WTC11 (cell line): ENCODE results near the gene KDM2B. TPM values are rescaled to one million over a fixed set of nuclear protein-coding genes. Genes with fewer than 3 reads are reported as not detected.

Experiments used
- ATAC-seq: fragments of 200-7000 bp; cut with Tn5 transposase; 2 replicates; pipeline ENCODE4 v1.10.0; 2021; ENCODE audit warnings: mild to moderate bottlenecking, moderate library complexity
- CTCF ChIA-PET: fragments of 300-600 bp; sonication (Branson Sonifier 250); formaldehyde crosslinking; loops from one replicate; lab custom pipeline; 2021; ENCODE audit warnings: antibody characterized with exemption; lab: Charles Lee
- POLR2A ChIA-PET: fragments of 350-600 bp; sonication (Branson Sonifier 250); formaldehyde crosslinking; loops from one replicate; lab custom pipeline; 2021; ENCODE audit warnings: antibody characterized with exemption; lab: Charles Lee
- DNase-seq: peaks from one replicate; pipeline ENCODE4 v3.0.0; 2021; ENCODE audit warnings: low spot score
- H3K27ac Mint-ChIP-seq: 2 replicates; pipeline ENCODE4 v1.8.0; 2021; ENCODE audit warnings: mixed read lengths
- H3K27me3 Mint-ChIP-seq: 2 replicates; pipeline ENCODE4 v1.8.0; 2021; ENCODE audit warnings: low read depth, mild to moderate bottlenecking, moderate library complexity, mixed read lengths
- H3K36me3 Mint-ChIP-seq: 2 replicates; pipeline ENCODE4 v1.8.0; 2021; ENCODE audit warnings: mixed read lengths
- H3K4me1 Mint-ChIP-seq: 2 replicates; pipeline ENCODE4 v1.8.0; 2022; ENCODE audit warnings: mixed read lengths
- H3K4me3 Mint-ChIP-seq: 2 replicates; pipeline ENCODE4 v1.8.0; 2021; ENCODE audit warnings: mild to moderate bottlenecking, moderate library complexity, mixed read lengths
- H3K9me3 Mint-ChIP-seq: 2 replicates; pipeline ENCODE4 v1.8.0; 2021; ENCODE audit warnings: mixed read lengths
- CBFB ChIP-seq: sonication (generic); formaldehyde crosslinking; IDR thresholded peaks from 2 replicates; pipeline ENCODE4 v1.8.1; 2022; ENCODE audit warnings: mild to moderate bottlenecking, low read depth, missing genetic modification reagents
- CREB1 ChIP-seq: sonication (generic); formaldehyde crosslinking; IDR thresholded peaks from 2 replicates; pipeline ENCODE4 v1.8.0; 2023; ENCODE audit warnings: mild to moderate bottlenecking, missing genetic modification reagents
- FOXJ3 ChIP-seq: sonication (generic); formaldehyde crosslinking; IDR thresholded peaks from 2 replicates; pipeline ENCODE4 v1.9.0; 2021; ENCODE audit warnings: missing genetic modification reagents, mild to moderate bottlenecking, borderline replicate concordance
- GRHL2 ChIP-seq: fragments of 250-450 bp; sonication (Bioruptor Pico); IDR thresholded peaks from 2 replicates; pipeline ENCODE4 v1.8.0; 2022; ENCODE audit warnings: mild to moderate bottlenecking, moderate library complexity; ENCODE audit not compliant: insufficient replicate concordance, severe bottlenecking
- NFE2L1 ChIP-seq: sonication (generic); formaldehyde crosslinking; IDR thresholded peaks from 2 replicates; pipeline ENCODE4 v1.8.1; 2023; ENCODE audit warnings: missing genetic modification reagents
- NR1H2 ChIP-seq: sonication (generic); formaldehyde crosslinking; IDR thresholded peaks from 2 replicates; pipeline ENCODE4 v1.9.0; 2021; ENCODE audit warnings: mild to moderate bottlenecking, moderate library complexity, missing genetic modification reagents
- PRRX2 ChIP-seq: fragments of 250-450 bp; sonication (Bioruptor Pico); IDR thresholded peaks from 2 replicates; pipeline ENCODE4 v1.8.0; 2021; ENCODE audit warnings: mild to moderate bottlenecking
- SMAD3 ChIP-seq: sonication (generic); formaldehyde crosslinking; IDR thresholded peaks from 2 replicates; pipeline ENCODE4 v1.8.0; 2022; ENCODE audit warnings: missing genetic modification reagents, mild to moderate bottlenecking, borderline replicate concordance
- ZNF121 ChIP-seq: sonication (generic); formaldehyde crosslinking; IDR thresholded peaks from 2 replicates; pipeline ENCODE4 v1.8.0; 2023; ENCODE audit warnings: missing genetic modification reagents
- ZNF317 ChIP-seq: sonication (generic); formaldehyde crosslinking; IDR thresholded peaks from 2 replicates; pipeline ENCODE4 v1.8.1; 2023; ENCODE audit warnings: low read depth, mild to moderate bottlenecking, moderate library complexity, missing genetic modification reagents, borderline replicate concordance
- total RNA-seq: library from RNA; stranded (reverse); gene quantifications from 3 replicates; pipeline ENCODE4 v1.2.3, GENCODE V29; 2021
- TF ChIP-seq, protein P1 (sequence below): sonication (generic); formaldehyde crosslinking; IDR thresholded peaks from 2 replicates; pipeline ENCODE4 v1.8.1; 2022; ENCODE audit warnings: mild to moderate bottlenecking, missing genetic modification reagents, moderate library complexity, borderline replicate concordance
- TF ChIP-seq, protein P2 (sequence below): sonication (generic); formaldehyde crosslinking; IDR thresholded peaks from 2 replicates; pipeline ENCODE4 v1.8.0; 2022; ENCODE audit warnings: mild to moderate bottlenecking, missing genetic modification reagents
- TF ChIP-seq, protein P3 (sequence below): sonication (generic); formaldehyde crosslinking; IDR thresholded peaks from 2 replicates; pipeline ENCODE4 v1.8.1; 2023; ENCODE audit warnings: mild to moderate bottlenecking, missing genetic modification reagents
- TF ChIP-seq, protein P4 (sequence below): fragments of 250-450 bp; sonication (Bioruptor Pico); IDR thresholded peaks from 2 replicates; pipeline ENCODE4 v1.9.0; 2021; ENCODE audit warnings: mild to moderate bottlenecking
- TF ChIP-seq, protein P5 (sequence below): sonication (generic); formaldehyde crosslinking; IDR thresholded peaks from 2 replicates; pipeline ENCODE4 v1.8.1; 2023; ENCODE audit warnings: mild to moderate bottlenecking, moderate library complexity, missing genetic modification reagents
- TF ChIP-seq, protein P6 (sequence below): sonication (generic); formaldehyde crosslinking; IDR thresholded peaks from 2 replicates; pipeline ENCODE4 v1.8.1; 2023; ENCODE audit warnings: mild to moderate bottlenecking, missing genetic modification reagents, moderate library complexity
- TF ChIP-seq, protein P7 (sequence below): sonication (generic); formaldehyde crosslinking; IDR thresholded peaks from 2 replicates; pipeline ENCODE4 v1.8.1; 2022; ENCODE audit warnings: low read depth, missing genetic modification reagents, borderline replicate concordance
- TF ChIP-seq, protein P8 (sequence below): sonication (generic); formaldehyde crosslinking; IDR thresholded peaks from 2 replicates; pipeline ENCODE4 v1.8.1; 2022; ENCODE audit warnings: low read depth, mild to moderate bottlenecking, moderate library complexity, missing genetic modification reagents, borderline replicate concordance
- TF ChIP-seq, protein P9 (sequence below): sonication (generic); formaldehyde crosslinking; IDR thresholded peaks from 2 replicates; pipeline ENCODE4 v1.8.1; 2023; ENCODE audit warnings: mild to moderate bottlenecking, missing genetic modification reagents, moderate library complexity

The KDM2B gene
- total RNA-seq, 1 experiment from 2014 or later, result 147 TPM

DNA sequence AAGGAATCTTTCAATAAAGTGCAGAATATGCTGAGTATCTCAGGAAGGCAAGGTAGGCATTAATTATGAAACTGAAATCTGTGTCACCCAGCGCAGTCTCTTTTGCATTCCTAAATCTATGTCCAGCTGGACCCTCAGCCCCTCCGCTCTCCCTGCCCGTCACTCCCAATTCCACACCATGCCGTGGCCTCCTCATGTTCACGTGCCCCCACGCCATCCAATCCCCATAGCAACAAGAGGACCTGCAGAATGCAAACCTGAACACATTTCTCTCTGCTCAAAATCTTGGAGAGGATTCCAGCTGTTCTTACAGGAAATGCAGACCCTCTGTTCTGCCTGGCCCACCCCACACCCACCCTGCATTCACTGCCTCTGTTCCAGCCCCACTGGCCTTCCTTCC, 35.3 kb downstream of the KDM2B start:
- Mint-ChIP-seq H3K9me3 (no peaks in the 10 kb centered on the region), H3K27me3 (no peaks in the 10 kb centered on the region), H3K27ac (no peak overlapping the region; the same call in 1 of the 2 replicates), H3K36me3 (peaks cover 53% of the 10 kb centered on the region), H3K4me1 (no peaks in the 10 kb centered on the region), H3K4me3 (no peak overlapping the region)
- no peak for DNase-seq
- TF ChIP-seq SMAD3 (no peak), ZNF121 (CRISPR knock-in tag) (no peak), NFE2L1 (CRISPR knock-in tag) (no peak), FOXJ3 (CRISPR knock-in tag) (no peak), PRRX2 (CRISPR knock-in tag) (no peak), GRHL2 (CRISPR knock-in tag) (no peak)
- TF ChIP-seq, protein P1, sequence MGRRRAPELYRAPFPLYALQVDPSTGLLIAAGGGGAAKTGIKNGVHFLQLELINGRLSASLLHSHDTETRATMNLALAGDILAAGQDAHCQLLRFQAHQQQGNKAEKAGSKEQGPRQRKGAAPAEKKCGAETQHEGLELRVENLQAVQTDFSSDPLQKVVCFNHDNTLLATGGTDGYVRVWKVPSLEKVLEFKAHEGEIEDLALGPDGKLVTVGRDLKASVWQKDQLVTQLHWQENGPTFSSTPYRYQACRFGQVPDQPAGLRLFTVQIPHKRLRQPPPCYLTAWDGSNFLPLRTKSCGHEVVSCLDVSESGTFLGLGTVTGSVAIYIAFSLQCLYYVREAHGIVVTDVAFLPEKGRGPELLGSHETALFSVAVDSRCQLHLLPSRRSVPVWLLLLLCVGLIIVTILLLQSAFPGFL, result no peak
- TF ChIP-seq, protein P2, sequence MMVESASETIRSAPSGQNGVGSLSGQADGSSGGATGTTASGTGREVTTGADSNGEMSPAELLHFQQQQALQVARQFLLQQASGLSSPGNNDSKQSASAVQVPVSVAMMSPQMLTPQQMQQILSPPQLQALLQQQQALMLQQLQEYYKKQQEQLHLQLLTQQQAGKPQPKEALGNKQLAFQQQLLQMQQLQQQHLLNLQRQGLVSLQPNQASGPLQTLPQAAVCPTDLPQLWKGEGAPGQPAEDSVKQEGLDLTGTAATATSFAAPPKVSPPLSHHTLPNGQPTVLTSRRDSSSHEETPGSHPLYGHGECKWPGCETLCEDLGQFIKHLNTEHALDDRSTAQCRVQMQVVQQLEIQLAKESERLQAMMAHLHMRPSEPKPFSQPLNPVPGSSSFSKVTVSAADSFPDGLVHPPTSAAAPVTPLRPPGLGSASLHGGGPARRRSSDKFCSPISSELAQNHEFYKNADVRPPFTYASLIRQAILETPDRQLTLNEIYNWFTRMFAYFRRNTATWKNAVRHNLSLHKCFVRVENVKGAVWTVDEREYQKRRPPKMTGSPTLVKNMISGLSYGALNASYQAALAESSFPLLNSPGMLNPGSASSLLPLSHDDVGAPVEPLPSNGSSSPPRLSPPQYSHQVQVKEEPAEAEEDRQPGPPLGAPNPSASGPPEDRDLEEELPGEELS (CRISPR knock-in tag), result no peak
- TF ChIP-seq, protein P3, sequence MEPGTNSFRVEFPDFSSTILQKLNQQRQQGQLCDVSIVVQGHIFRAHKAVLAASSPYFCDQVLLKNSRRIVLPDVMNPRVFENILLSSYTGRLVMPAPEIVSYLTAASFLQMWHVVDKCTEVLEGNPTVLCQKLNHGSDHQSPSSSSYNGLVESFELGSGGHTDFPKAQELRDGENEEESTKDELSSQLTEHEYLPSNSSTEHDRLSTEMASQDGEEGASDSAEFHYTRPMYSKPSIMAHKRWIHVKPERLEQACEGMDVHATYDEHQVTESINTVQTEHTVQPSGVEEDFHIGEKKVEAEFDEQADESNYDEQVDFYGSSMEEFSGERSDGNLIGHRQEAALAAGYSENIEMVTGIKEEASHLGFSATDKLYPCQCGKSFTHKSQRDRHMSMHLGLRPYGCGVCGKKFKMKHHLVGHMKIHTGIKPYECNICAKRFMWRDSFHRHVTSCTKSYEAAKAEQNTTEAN, result no peak
- TF ChIP-seq, protein P4, sequence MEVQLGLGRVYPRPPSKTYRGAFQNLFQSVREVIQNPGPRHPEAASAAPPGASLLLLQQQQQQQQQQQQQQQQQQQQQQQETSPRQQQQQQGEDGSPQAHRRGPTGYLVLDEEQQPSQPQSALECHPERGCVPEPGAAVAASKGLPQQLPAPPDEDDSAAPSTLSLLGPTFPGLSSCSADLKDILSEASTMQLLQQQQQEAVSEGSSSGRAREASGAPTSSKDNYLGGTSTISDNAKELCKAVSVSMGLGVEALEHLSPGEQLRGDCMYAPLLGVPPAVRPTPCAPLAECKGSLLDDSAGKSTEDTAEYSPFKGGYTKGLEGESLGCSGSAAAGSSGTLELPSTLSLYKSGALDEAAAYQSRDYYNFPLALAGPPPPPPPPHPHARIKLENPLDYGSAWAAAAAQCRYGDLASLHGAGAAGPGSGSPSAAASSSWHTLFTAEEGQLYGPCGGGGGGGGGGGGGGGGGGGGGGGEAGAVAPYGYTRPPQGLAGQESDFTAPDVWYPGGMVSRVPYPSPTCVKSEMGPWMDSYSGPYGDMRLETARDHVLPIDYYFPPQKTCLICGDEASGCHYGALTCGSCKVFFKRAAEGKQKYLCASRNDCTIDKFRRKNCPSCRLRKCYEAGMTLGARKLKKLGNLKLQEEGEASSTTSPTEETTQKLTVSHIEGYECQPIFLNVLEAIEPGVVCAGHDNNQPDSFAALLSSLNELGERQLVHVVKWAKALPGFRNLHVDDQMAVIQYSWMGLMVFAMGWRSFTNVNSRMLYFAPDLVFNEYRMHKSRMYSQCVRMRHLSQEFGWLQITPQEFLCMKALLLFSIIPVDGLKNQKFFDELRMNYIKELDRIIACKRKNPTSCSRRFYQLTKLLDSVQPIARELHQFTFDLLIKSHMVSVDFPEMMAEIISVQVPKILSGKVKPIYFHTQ (CRISPR knock-in tag), result no peak
- TF ChIP-seq, protein P5, sequence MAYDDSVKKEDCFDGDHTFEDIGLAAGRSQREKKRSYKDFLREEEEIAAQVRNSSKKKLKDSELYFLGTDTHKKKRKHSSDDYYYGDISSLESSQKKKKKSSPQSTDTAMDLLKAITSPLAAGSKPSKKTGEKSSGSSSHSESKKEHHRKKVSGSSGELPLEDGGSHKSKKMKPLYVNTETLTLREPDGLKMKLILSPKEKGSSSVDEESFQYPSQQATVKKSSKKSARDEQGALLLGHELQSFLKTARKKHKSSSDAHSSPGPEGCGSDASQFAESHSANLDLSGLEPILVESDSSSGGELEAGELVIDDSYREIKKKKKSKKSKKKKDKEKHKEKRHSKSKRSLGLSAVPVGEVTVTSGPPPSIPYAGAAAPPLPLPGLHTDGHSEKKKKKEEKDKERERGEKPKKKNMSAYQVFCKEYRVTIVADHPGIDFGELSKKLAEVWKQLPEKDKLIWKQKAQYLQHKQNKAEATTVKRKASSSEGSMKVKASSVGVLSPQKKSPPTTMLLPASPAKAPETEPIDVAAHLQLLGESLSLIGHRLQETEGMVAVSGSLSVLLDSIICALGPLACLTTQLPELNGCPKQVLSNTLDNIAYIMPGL (CRISPR knock-in tag), result no peak
- TF ChIP-seq, protein P6, sequence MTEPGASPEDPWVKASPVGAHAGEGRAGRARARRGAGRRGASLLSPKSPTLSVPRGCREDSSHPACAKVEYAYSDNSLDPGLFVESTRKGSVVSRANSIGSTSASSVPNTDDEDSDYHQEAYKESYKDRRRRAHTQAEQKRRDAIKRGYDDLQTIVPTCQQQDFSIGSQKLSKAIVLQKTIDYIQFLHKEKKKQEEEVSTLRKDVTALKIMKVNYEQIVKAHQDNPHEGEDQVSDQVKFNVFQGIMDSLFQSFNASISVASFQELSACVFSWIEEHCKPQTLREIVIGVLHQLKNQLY (CRISPR knock-in tag), result no peak
- TF ChIP-seq, protein P7, sequence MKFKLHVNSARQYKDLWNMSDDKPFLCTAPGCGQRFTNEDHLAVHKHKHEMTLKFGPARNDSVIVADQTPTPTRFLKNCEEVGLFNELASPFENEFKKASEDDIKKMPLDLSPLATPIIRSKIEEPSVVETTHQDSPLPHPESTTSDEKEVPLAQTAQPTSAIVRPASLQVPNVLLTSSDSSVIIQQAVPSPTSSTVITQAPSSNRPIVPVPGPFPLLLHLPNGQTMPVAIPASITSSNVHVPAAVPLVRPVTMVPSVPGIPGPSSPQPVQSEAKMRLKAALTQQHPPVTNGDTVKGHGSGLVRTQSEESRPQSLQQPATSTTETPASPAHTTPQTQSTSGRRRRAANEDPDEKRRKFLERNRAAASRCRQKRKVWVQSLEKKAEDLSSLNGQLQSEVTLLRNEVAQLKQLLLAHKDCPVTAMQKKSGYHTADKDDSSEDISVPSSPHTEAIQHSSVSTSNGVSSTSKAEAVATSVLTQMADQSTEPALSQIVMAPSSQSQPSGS (CRISPR knock-in tag), result no peak
- ATAC-seq, result no peak
- ChIA-PET CTCF (interaction anchor here (0.5 kb wide), 1 partner anchor 54 kb away, joined by 3 read pairs; no protein-coding TSS in a partner anchor), POLR2A (no interaction called here)

DNA sequence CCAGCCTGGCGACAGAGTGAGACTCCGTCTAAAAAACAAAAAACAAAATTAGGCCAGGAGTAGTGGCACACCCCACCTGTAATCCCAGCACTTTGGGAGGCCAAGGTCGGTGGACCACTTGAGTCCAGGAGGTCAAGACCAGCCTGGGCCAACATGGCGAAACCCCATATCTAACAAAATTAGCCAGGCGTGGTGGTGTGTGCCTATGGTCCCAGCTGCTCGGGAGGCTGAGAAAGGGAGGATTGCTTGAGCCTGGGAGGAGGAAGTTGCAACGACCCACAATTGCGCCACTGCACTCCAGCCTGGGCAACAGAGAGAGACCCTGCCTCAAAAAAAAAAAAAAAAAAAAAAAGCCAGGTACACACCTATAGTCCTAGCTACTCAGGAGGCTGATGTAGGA, 37.0 kb downstream of the KDM2B start:
- DNase-seq (no peak), ATAC-seq (no peak)
- H3K27me3 Mint-ChIP-seq, result peaks cover 3% of the 10 kb centered on the region
- peaks cover 11% of the 10 kb centered on the region for H3K4me1 Mint-ChIP-seq
- no peaks in the 10 kb centered on the region for H3K9me3 Mint-ChIP-seq
- no peak overlapping the region for H3K4me3 Mint-ChIP-seq
- H3K36me3 Mint-ChIP-seq, result peaks cover 48% of the 10 kb centered on the region
- no peak overlapping the region for H3K27ac Mint-ChIP-seq
- ChIA-PET POLR2A (interaction anchor here (0.6 kb wide), 1 partner anchor 9 kb away, joined by 4 read pairs; no protein-coding TSS in a partner anchor), CTCF (interaction anchor here (0.7 kb wide), 1 partner anchor 65 kb away, joined by 4 read pairs; no protein-coding TSS in a partner anchor)
- TF ChIP-seq CBFB (CRISPR knock-in tag), result no peak
- TF ChIP-seq, protein P8, sequence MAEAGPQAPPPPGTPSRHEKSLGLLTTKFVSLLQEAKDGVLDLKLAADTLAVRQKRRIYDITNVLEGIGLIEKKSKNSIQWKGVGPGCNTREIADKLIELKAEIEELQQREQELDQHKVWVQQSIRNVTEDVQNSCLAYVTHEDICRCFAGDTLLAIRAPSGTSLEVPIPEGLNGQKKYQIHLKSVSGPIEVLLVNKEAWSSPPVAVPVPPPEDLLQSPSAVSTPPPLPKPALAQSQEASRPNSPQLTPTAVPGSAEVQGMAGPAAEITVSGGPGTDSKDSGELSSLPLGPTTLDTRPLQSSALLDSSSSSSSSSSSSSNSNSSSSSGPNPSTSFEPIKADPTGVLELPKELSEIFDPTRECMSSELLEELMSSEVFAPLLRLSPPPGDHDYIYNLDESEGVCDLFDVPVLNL (CRISPR knock-in tag), result no peak
- TF ChIP-seq, protein P9, sequence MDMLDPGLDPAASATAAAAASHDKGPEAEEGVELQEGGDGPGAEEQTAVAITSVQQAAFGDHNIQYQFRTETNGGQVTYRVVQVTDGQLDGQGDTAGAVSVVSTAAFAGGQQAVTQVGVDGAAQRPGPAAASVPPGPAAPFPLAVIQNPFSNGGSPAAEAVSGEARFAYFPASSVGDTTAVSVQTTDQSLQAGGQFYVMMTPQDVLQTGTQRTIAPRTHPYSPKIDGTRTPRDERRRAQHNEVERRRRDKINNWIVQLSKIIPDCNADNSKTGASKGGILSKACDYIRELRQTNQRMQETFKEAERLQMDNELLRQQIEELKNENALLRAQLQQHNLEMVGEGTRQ (CRISPR knock-in tag), result no peak
- no peak for TF ChIP-seq ZNF317 (CRISPR knock-in tag)
- TF ChIP-seq, protein P3, result no peak
- TF ChIP-seq CREB1 (CRISPR knock-in tag), result no peak
- no peak for TF ChIP-seq NR1H2 (CRISPR knock-in tag)
